DOHH2 (cell line): Measurements from ENCODE around the gene CMTM2.

ENCODE experiments used
- EZH2phosphoT487 ChIP-seq: fragments of 200-600 bp; sonication (generic); IDR thresholded peaks from 2 replicates; pipeline ENCODE4 v1.6.1; 2017; ENCODE audit warnings: borderline replicate concordance, mild to moderate bottlenecking, antibody characterized with exemption, low read length, moderate library complexity, mixed read lengths
- TF ChIP-seq, protein P1 (sequence below): fragments of 200-600 bp; sonication (generic); IDR thresholded peaks from one replicate; pipeline ENCODE4 v1.5.1; 2014; ENCODE audit warnings: antibody characterized with exemption, mild to moderate bottlenecking, low read depth, low read length; ENCODE audit not compliant: poor library complexity, severe bottlenecking

DNA sequence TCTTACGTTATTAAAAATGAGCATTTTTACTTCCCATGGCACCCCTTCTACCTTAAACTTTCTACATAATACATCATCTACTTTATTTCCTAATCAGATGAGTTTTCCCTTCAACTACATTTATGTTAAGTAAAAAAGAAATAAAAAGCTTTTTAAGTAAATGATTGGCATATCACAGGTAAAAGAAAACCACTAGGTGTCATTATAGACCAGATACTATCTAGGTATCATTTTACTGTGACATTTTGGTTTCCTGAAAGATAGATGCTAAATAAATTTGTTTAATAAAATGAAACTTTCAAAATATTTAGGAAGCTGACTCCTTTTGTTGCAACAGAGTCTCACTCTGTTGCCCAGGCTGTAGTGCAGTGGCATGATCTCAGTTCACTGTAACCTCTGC is 16.9 kb upstream of the CMTM2 start:
- TF ChIP-seq, protein P1, sequence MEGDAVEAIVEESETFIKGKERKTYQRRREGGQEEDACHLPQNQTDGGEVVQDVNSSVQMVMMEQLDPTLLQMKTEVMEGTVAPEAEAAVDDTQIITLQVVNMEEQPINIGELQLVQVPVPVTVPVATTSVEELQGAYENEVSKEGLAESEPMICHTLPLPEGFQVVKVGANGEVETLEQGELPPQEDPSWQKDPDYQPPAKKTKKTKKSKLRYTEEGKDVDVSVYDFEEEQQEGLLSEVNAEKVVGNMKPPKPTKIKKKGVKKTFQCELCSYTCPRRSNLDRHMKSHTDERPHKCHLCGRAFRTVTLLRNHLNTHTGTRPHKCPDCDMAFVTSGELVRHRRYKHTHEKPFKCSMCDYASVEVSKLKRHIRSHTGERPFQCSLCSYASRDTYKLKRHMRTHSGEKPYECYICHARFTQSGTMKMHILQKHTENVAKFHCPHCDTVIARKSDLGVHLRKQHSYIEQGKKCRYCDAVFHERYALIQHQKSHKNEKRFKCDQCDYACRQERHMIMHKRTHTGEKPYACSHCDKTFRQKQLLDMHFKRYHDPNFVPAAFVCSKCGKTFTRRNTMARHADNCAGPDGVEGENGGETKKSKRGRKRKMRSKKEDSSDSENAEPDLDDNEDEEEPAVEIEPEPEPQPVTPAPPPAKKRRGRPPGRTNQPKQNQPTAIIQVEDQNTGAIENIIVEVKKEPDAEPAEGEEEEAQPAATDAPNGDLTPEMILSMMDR = peak; percentile 19
- TF ChIP-seq EZH2phosphoT487 = no peak
